Hepatocyte (in vitro differentiated cells): ENCODE results near the gene STIM2.

Experiments used
- CTCF ChIP-seq: fragments of 200-600 bp; sonication (generic); IDR thresholded peaks from 2 replicates; pipeline ENCODE4 v1.5.1; 2016; ENCODE audit warnings: antibody characterized with exemption, mild to moderate bottlenecking; ENCODE audit not compliant: poor library complexity
- EZH2 ChIP-seq: fragments of 200-600 bp; sonication (generic); IDR thresholded peaks from 2 replicates; pipeline ENCODE4 v1.6.1; 2016; ENCODE audit warnings: antibody characterized with exemption, mild to moderate bottlenecking, borderline replicate concordance
- EZH2phosphoT487 ChIP-seq: fragments of 200-600 bp; sonication (generic); IDR thresholded peaks from one replicate; pipeline ENCODE4 v1.6.1; 2018; ENCODE audit warnings: antibody characterized with exemption, mild to moderate bottlenecking, low read depth, moderate library complexity; ENCODE audit not compliant: unreplicated experiment, severe bottlenecking

DNA sequence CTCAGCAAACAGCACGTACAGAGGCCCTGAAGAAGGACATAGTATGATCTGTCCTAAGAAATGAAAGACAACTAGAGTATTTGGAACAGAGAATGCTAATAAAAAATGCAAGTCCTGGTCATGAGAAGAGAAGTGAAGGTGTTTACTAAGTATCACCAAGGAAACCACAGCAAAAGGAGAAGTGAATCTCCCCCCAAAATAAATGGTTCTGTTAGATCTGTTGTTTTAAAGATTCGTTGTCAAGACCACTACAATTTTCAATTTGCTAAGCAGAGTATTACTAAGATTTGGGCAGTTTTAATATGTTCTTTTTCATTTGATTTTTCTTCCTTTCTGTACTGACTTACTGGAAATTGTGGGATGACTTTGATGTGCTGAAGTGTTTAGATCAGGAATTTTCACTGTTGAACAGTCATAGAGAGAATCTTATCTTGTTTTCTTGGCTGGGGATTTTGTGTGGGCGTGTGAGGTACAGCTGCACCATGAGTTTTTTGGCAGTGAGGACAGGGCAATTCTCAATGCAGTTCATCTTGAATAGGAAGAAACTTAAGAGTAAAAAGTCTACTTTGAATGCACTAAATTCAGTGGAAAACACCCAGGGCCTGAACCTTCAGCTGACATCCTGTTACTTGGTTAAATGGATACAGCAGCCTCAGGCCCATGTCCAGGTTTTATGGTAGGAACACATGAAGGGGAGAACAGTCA lies 132.2 kb downstream of the STIM2 start:
- TF ChIP-seq CTCF (no peak), EZH2 (no peak), EZH2phosphoT487 (no peak)
